Neural progenitor cell (in vitro differentiated cells): ENCODE results near the gene XPO1.

Source experiments
- EZH2 ChIP-seq: fragments of 200-600 bp; sonication (generic); IDR thresholded peaks from 2 replicates; pipeline ENCODE4 v1.6.1; 2017; ENCODE audit warnings: antibody characterized with exemption, mild to moderate bottlenecking, moderate library complexity
- TF ChIP-seq, protein P1 (sequence below): fragments of 200-600 bp; sonication (generic); IDR thresholded peaks from 2 replicates; pipeline ENCODE4 v1.5.1; 2017; ENCODE audit warnings: antibody characterized with exemption, mild to moderate bottlenecking

GRCh38 chr2:61520261-61520660 is 17.9 kb downstream of the XPO1 start:
- TF ChIP-seq, protein P1, sequence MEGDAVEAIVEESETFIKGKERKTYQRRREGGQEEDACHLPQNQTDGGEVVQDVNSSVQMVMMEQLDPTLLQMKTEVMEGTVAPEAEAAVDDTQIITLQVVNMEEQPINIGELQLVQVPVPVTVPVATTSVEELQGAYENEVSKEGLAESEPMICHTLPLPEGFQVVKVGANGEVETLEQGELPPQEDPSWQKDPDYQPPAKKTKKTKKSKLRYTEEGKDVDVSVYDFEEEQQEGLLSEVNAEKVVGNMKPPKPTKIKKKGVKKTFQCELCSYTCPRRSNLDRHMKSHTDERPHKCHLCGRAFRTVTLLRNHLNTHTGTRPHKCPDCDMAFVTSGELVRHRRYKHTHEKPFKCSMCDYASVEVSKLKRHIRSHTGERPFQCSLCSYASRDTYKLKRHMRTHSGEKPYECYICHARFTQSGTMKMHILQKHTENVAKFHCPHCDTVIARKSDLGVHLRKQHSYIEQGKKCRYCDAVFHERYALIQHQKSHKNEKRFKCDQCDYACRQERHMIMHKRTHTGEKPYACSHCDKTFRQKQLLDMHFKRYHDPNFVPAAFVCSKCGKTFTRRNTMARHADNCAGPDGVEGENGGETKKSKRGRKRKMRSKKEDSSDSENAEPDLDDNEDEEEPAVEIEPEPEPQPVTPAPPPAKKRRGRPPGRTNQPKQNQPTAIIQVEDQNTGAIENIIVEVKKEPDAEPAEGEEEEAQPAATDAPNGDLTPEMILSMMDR: no peak
- no peak for TF ChIP-seq EZH2
